GM21447 (cell line): ENCODE results near the gene TTC23.

Source experiments
- ATAC-seq: cut with Tn5 transposase; IDR thresholded peaks from one replicate; pipeline ENCODE4 v1.9.1; 2021; ENCODE audit not compliant: unreplicated experiment

The TTC23 gene

GRCh38 chr15:99090011-99090699 lies 159.2 kb downstream of the TTC23 start:
- peak; percentile 100 for ATAC-seq

GRCh38 chr15:99087405-99087943 lies 161.9 kb downstream of the TTC23 start:
- no peak for ATAC-seq

DNA sequence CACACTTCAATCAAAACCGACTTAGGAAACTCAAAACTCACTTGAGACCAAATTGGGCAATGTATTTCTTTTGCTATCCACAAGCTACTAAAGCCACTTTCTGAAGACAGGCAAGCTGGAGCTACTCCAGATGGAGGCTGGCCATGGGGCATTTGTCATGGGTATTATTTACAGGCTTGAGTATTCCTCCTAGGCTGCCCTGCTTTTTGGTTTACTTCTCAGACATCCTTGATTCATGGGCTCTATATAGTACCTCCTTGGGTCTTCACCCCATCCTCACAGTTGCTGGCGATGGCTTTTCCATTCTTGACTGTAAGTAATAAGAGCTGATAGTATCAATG lies 163.1 kb downstream of the TTC23 start:
- ATAC-seq: no peak
